ENCODE results near the gene POLR2E.

The POLR2E gene

GRCh38 chr19:1088416-1089010, 6.7 kb downstream of the POLR2E start:
- TF ChIP-seq, protein P1, sequence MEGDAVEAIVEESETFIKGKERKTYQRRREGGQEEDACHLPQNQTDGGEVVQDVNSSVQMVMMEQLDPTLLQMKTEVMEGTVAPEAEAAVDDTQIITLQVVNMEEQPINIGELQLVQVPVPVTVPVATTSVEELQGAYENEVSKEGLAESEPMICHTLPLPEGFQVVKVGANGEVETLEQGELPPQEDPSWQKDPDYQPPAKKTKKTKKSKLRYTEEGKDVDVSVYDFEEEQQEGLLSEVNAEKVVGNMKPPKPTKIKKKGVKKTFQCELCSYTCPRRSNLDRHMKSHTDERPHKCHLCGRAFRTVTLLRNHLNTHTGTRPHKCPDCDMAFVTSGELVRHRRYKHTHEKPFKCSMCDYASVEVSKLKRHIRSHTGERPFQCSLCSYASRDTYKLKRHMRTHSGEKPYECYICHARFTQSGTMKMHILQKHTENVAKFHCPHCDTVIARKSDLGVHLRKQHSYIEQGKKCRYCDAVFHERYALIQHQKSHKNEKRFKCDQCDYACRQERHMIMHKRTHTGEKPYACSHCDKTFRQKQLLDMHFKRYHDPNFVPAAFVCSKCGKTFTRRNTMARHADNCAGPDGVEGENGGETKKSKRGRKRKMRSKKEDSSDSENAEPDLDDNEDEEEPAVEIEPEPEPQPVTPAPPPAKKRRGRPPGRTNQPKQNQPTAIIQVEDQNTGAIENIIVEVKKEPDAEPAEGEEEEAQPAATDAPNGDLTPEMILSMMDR (conservative IDR thresholded peaks at IDR 0.05; ENCODE audit: low read depth, low read length) = no peak
- H3K36me3 ChIP-seq (ENCODE audit: insufficient read depth) = no peaks in the 10 kb centered on the region
- H3K79me2 ChIP-seq (ENCODE audit: insufficient read depth, low read depth) = peaks cover 8% of the 10 kb centered on the region
- H3K4me1 ChIP-seq (ENCODE audit: low read depth, poor library complexity, severe bottlenecking) = peaks cover under 1% of the 10 kb centered on the region
- no peak overlapping the region for H3K4me2 ChIP-seq
- H3K27ac ChIP-seq = no peak overlapping the region
- no peak overlapping the region for H3K4me3 ChIP-seq (IDR thresholded peaks at IDR 0.05; ENCODE audit: insufficient read depth, low read depth, low read length)
- H4K20me1 ChIP-seq (ENCODE audit: insufficient read depth) = no peaks in the 10 kb centered on the region
- no peak overlapping the region for H2AFZ ChIP-seq (ENCODE audit: low read depth)
- no peaks in the 10 kb centered on the region for H3K27me3 ChIP-seq (ENCODE audit: insufficient read depth, low read depth)
- H3K9ac ChIP-seq = no peak overlapping the region

DNA sequence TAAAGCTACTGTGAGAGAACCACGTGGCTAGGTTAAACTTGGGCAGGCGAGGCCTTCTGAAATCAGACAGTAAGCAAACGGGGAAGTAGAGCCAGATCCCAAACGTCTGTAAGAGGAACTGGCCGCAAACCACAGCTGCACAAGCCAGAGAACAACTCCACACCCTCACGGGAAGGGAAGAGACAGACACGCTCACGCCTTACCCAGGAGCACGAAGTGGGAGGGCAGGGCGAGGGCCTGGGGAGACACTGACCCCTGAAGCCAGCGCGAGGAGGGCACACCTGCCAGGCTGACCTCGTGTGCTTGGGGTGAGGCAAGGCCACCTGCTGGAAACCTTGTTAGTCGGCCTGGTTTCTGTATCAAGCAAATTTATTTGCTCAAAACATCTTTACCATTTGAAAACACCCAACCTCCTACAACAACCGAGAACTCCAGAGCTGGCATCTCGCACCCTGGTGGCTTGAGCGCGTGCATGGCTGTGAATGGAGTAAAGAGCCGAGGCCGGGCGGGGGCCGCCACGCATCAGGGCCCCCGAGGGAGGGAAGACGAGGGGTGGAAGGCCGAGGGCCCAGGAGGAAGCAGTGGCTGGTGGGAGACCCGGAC, 7.3 kb downstream of the POLR2E start:
- H4K20me1 ChIP-seq (ENCODE audit: insufficient read depth) = no peaks in the 10 kb centered on the region
- H2AFZ ChIP-seq (ENCODE audit: low read depth) = no peak overlapping the region
- no peak overlapping the region for H3K4me2 ChIP-seq
- H3K4me3 ChIP-seq (IDR thresholded peaks at IDR 0.05; ENCODE audit: insufficient read depth, low read depth, low read length) = no peak overlapping the region
- H3K79me2 ChIP-seq (ENCODE audit: insufficient read depth, low read depth) = peaks cover 2% of the 10 kb centered on the region; the same call in 1 of the 2 replicates
- no peak overlapping the region for H3K27ac ChIP-seq
- no peaks in the 10 kb centered on the region for H3K27me3 ChIP-seq (ENCODE audit: insufficient read depth, low read depth)
- no peaks in the 10 kb centered on the region for H3K36me3 ChIP-seq (ENCODE audit: insufficient read depth)
- TF ChIP-seq, protein P1 (conservative IDR thresholded peaks at IDR 0.05; ENCODE audit: low read depth, low read length) = no peak
- no peak overlapping the region for H3K9ac ChIP-seq
- H3K4me1 ChIP-seq (ENCODE audit: low read depth, poor library complexity, severe bottlenecking) = no peaks in the 10 kb centered on the region

DNA sequence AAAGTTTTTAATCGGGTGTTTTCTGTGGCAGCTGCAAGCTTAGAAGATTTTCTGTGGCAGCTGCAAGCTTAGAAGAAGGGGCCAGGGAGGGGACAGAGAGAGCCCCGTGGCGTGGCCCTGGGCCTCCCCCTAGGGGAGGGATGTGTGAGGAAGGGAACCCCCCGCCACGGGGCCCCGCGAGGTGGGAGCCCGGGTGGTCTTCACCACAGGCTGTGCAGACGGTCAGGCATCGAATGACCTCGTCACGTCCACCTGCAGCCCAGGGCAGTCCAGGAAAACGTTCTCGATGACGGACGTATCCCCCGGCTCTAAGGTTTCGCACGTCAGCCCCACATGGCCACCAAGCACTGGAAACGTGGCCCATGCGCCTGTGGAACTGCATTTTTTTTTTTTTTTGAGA, 8.6 kb downstream of the POLR2E start:
- Histone ChIP-seq H3K79me2 (ENCODE audit: insufficient read depth, low read depth) (no peaks in the 10 kb centered on the region), H3K36me3 (ENCODE audit: insufficient read depth) (no peaks in the 10 kb centered on the region), H3K27ac (no peak overlapping the region), H4K20me1 (ENCODE audit: insufficient read depth) (no peaks in the 10 kb centered on the region), H2AFZ (ENCODE audit: low read depth) (no peak overlapping the region), H3K4me3 (IDR thresholded peaks at IDR 0.05; ENCODE audit: insufficient read depth, low read depth, low read length) (no peak overlapping the region), H3K27me3 (ENCODE audit: insufficient read depth, low read depth) (no peaks in the 10 kb centered on the region), H3K4me2 (no peak overlapping the region), H3K4me1 (ENCODE audit: low read depth, poor library complexity, severe bottlenecking) (no peaks in the 10 kb centered on the region), H3K9ac (no peak overlapping the region)
- TF ChIP-seq, protein P1 (conservative IDR thresholded peaks at IDR 0.05; ENCODE audit: low read depth, low read length) = no peak

DNA sequence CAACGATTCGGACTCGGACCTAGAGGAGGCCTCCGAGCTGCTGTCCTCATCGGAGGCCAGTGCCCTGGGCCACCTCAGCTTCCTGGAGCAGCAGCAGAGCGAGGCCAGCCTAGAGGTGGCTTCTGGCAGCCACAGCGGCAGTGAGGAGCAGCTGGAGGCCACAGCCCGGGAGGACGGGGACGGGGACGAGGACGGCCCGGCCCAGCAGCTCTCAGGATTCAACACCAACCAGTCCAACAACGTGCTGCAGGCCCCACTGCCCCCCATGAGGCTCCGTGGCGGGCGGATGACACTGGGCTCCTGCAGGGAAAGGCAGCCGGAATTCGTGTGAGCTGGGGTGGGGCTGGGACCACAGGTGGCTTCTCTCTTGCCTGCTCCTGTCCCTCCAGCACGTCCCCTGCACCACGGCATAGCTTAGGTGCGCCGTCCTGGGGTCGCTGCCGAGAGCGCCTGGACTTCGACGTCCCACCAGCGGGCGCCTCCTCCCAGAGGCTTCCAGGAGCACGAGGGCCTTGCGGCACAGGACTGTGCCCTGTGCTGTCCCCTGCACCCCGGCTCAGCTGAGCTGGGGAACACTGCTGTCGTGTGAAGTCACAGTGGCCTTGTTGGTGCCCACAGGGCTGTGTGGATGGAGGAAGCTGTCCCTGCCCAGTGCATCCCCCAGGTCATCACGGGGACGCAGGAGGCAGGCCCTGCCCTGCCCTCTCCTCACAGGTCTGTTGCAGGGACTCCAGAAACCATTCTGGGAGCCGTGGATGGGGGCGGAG, 9.3 kb downstream of the POLR2E start:
- TF ChIP-seq, protein P1 (conservative IDR thresholded peaks at IDR 0.05; ENCODE audit: low read depth, low read length) = no peak
- no peaks in the 10 kb centered on the region for H3K36me3 ChIP-seq (ENCODE audit: insufficient read depth)
- no peak overlapping the region for H3K9ac ChIP-seq
- no peak overlapping the region for H3K4me2 ChIP-seq
- no peaks in the 10 kb centered on the region for H4K20me1 ChIP-seq (ENCODE audit: insufficient read depth)
- no peak overlapping the region for H3K27ac ChIP-seq
- no peaks in the 10 kb centered on the region for H3K4me1 ChIP-seq (ENCODE audit: low read depth, poor library complexity, severe bottlenecking)
- H2AFZ ChIP-seq (ENCODE audit: low read depth) = no peak overlapping the region
- H3K79me2 ChIP-seq (ENCODE audit: insufficient read depth, low read depth) = no peaks in the 10 kb centered on the region
- H3K27me3 ChIP-seq (ENCODE audit: insufficient read depth, low read depth) = no peaks in the 10 kb centered on the region
- H3K4me3 ChIP-seq (IDR thresholded peaks at IDR 0.05; ENCODE audit: insufficient read depth, low read depth, low read length) = no peak overlapping the region
